Endothelial cell (in vitro differentiated cells): Measurements from ENCODE around the gene TRPT1. TPM values are rescaled to one million over a fixed set of nuclear protein-coding genes. Genes with fewer than 3 reads are reported as not detected.

Experiments used
- DNase-seq: peaks from one replicate; pipeline ENCODE4 v3.0.0; 2021; ENCODE audit warnings: low spot score
- H3K27ac Mint-ChIP-seq: one replicate; pipeline ENCODE4 v1.8.0; 2021; ENCODE audit warnings: mixed read lengths, inconsistent platforms; ENCODE audit not compliant: unreplicated experiment
- H3K27me3 Mint-ChIP-seq: one replicate; pipeline ENCODE4 v1.8.0; 2021; ENCODE audit warnings: mild to moderate bottlenecking, moderate library complexity, mixed read lengths, inconsistent platforms; ENCODE audit not compliant: unreplicated experiment
- H3K36me3 Mint-ChIP-seq: one replicate; pipeline ENCODE4 v1.8.0; 2021; ENCODE audit warnings: mild to moderate bottlenecking, low read depth, mixed read lengths, inconsistent platforms; ENCODE audit not compliant: unreplicated experiment
- H3K4me1 Mint-ChIP-seq: one replicate; pipeline ENCODE4 v1.8.0; 2021; ENCODE audit warnings: mild to moderate bottlenecking, mixed read lengths, inconsistent platforms; ENCODE audit not compliant: unreplicated experiment
- H3K4me3 Mint-ChIP-seq: one replicate; pipeline ENCODE4 v1.8.0; 2021; ENCODE audit warnings: mild to moderate bottlenecking, mixed read lengths, inconsistent platforms; ENCODE audit not compliant: unreplicated experiment
- H3K9me3 Mint-ChIP-seq: one replicate; pipeline ENCODE4 v1.8.0; 2021; ENCODE audit warnings: mixed read lengths, inconsistent platforms; ENCODE audit not compliant: unreplicated experiment
- CTCF ChIP-seq: fragments of 200-600 bp; sonication (generic); IDR thresholded peaks from one replicate; pipeline ENCODE4 v1.5.0; 2021; ENCODE audit warnings: antibody characterized with exemption; ENCODE audit not compliant: unreplicated experiment
- total RNA-seq: library from RNA; stranded (reverse); fragmentation: NEBNext Ultra II Directional; extraction: Animal tissue kit (Norgen Biotek cat#: 25700); gene quantifications from one replicate; pipeline ENCODE4 v1.2.1, GENCODE V29; 2021; ENCODE audit not compliant: unreplicated experiment

Gene TRPT1
- total RNA-seq, 1 donor from 2014 or later: 23.2 TPM

- Mint-ChIP-seq H3K36me3 (no peaks in the 10 kb centered on the region), H3K27me3 (peaks cover 11% of the 10 kb centered on the region), H3K4me3 (peak overlapping the region; percentile 42), H3K27ac (no peak overlapping the region), H3K4me1 (peaks cover 3% of the 10 kb centered on the region), H3K9me3 (no peaks in the 10 kb centered on the region)
- DNase-seq: no peak
- TF ChIP-seq CTCF: no peak
Measured at GRCh38 chr11:64229090-64229743, 3.2 kb upstream of the TRPT1 start.

GRCh38 chr11:64227405-64227956, 1.5 kb upstream of the TRPT1 start:
- peak overlapping the region; percentile 73 for H3K4me3 Mint-ChIP-seq
- H3K4me1 Mint-ChIP-seq: peaks cover 3% of the 10 kb centered on the region
- no peak for DNase-seq
- no peaks in the 10 kb centered on the region for H3K9me3 Mint-ChIP-seq
- H3K27ac Mint-ChIP-seq: no peak overlapping the region
- no peak for TF ChIP-seq CTCF
- H3K36me3 Mint-ChIP-seq: no peaks in the 10 kb centered on the region
- H3K27me3 Mint-ChIP-seq: peaks cover 7% of the 10 kb centered on the region

- Mint-ChIP-seq H3K9me3 (no peaks in the 10 kb centered on the region), H3K27me3 (peaks cover 5% of the 10 kb centered on the region), H3K4me3 (peak overlapping the region; percentile 81), H3K27ac (no peak overlapping the region), H3K4me1 (peaks cover 3% of the 10 kb centered on the region), H3K36me3 (no peaks in the 10 kb centered on the region)
- no peak for DNase-seq
- no peak for TF ChIP-seq CTCF
Measured at GRCh38 chr11:64226507-64227051, 593 bp upstream of the TRPT1 start.

- no peak for TF ChIP-seq CTCF
- Mint-ChIP-seq H3K27me3 (peaks cover 5% of the 10 kb centered on the region), H3K4me1 (peaks cover 3% of the 10 kb centered on the region)
Measured at GRCh38 chr11:64224891-64225607, 937 bp downstream of the TRPT1 start.

More at GRCh38 chr11:64224891-64225607, 937 bp downstream of the TRPT1 start:
- Mint-ChIP-seq H3K27ac (no peak overlapping the region), H3K9me3 (no peaks in the 10 kb centered on the region), H3K36me3 (no peaks in the 10 kb centered on the region), H3K4me3 (peak overlapping the region; percentile 88)
- DNase-seq: no peak
